GM23338 (cell line): ENCODE data around the gene MEGF11. TPM values are rescaled to one million over a fixed set of nuclear protein-coding genes. Genes with fewer than 3 reads are reported as not detected.

Experiments
- ATAC-seq: fragments of 200-7000 bp; cut with Tn5 transposase; 3 replicates; pipeline ENCODE4 v1.9.1; 2020
- DNase-seq: peaks from one replicate; pipeline ENCODE4 v3.0.0-alpha.2; 2015; ENCODE audit warnings: low spot score
- H2AFZ ChIP-seq: fragments of 200-600 bp; sonication (generic); 2 replicates; pipeline ENCODE4 v1.8.0; 2016; ENCODE audit warnings: antibody characterized with exemption, mild to moderate bottlenecking, moderate library complexity
- H3F3A ChIP-seq: fragments of 200-600 bp; sonication (generic); replicated peaks from 2 replicates; pipeline ENCODE4 v1.8.0; 2017; ENCODE audit warnings: antibody characterized with exemption, mixed run types, low read depth
- H3K27ac ChIP-seq: fragments of 200-600 bp; sonication (generic); 2 replicates; pipeline ENCODE4 v1.6.1; 2016; ENCODE audit warnings: low read depth
- H3K27me3 ChIP-seq: fragments of 200-600 bp; sonication (generic); 2 replicates; pipeline ENCODE4 v1.8.0; 2016; ENCODE audit warnings: mild to moderate bottlenecking, mixed run types, moderate library complexity; ENCODE audit not compliant: insufficient read depth
- H3K36me3 ChIP-seq: fragments of 200-600 bp; sonication (generic); 2 replicates; pipeline ENCODE4 v1.8.0; 2016; ENCODE audit warnings: mild to moderate bottlenecking; ENCODE audit not compliant: insufficient read depth
- H3K4me1 ChIP-seq: fragments of 200-600 bp; sonication (generic); 2 replicates; pipeline ENCODE4 v1.8.0; 2016; ENCODE audit warnings: mild to moderate bottlenecking, moderate library complexity; ENCODE audit not compliant: insufficient read depth
- H3K4me2 ChIP-seq: fragments of 200-600 bp; sonication (generic); 2 replicates; pipeline ENCODE4 v1.7.1; 2017; ENCODE audit warnings: mixed run types
- H3K4me3 ChIP-seq: fragments of 200-600 bp; sonication (generic); 2 replicates; pipeline ENCODE4 v1.6.1; 2016; ENCODE audit warnings: mixed run types
- H3K79me2 ChIP-seq: fragments of 200-600 bp; sonication (generic); replicated peaks from 2 replicates; pipeline ENCODE4 v1.8.0; 2017; ENCODE audit warnings: mild to moderate bottlenecking; ENCODE audit not compliant: insufficient read depth
- H3K9me2 ChIP-seq: fragments of 200-600 bp; sonication (generic); 2 replicates; pipeline ENCODE4 v1.8.0; 2017; ENCODE audit not compliant: insufficient read depth
- H4K20me1 ChIP-seq: fragments of 200-600 bp; sonication (generic); replicated peaks from 2 replicates; pipeline ENCODE4 v1.8.0; 2017; ENCODE audit warnings: mild to moderate bottlenecking; ENCODE audit not compliant: insufficient read depth
- H3K27ac Mint-ChIP-seq: 2 replicates; pipeline ENCODE4 v1.8.0; 2020; ENCODE audit warnings: inconsistent platforms, mild to moderate bottlenecking, moderate library complexity, mixed read lengths
- H3K27me3 Mint-ChIP-seq: 3 replicates; pipeline ENCODE4 v1.8.0; 2022; ENCODE audit warnings: low read depth, mild to moderate bottlenecking, moderate library complexity, mixed read lengths, inconsistent platforms; ENCODE audit not compliant: insufficient read depth, poor library complexity
- H3K36me3 Mint-ChIP-seq: 3 replicates; pipeline ENCODE4 v1.8.0; 2021; ENCODE audit warnings: low read depth, mild to moderate bottlenecking, inconsistent platforms, moderate library complexity, mixed read lengths
- H3K4me1 Mint-ChIP-seq: 3 replicates; pipeline ENCODE4 v1.8.0; 2020; ENCODE audit warnings: mild to moderate bottlenecking, inconsistent platforms, mixed read lengths
- H3K4me3 Mint-ChIP-seq: 3 replicates; pipeline ENCODE4 v1.8.0; 2021; ENCODE audit warnings: moderate library complexity, mild to moderate bottlenecking, inconsistent platforms, mixed read lengths
- H3K9me3 Mint-ChIP-seq: 3 replicates; pipeline ENCODE4 v1.8.0; 2020; ENCODE audit warnings: moderate library complexity, mild to moderate bottlenecking, inconsistent platforms, mixed read lengths
- CREB1 ChIP-seq: fragments of 250-450 bp; sonication (Bioruptor Pico); IDR thresholded peaks from 2 replicates; pipeline ENCODE4 v1.5.0; 2020; ENCODE audit warnings: low read depth, mild to moderate bottlenecking, moderate library complexity
- EZH2 ChIP-seq: fragments of 200-600 bp; sonication (generic); IDR thresholded peaks from one replicate; pipeline ENCODE4 v1.8.0; 2017; ENCODE audit warnings: antibody characterized with exemption, mild to moderate bottlenecking, low read depth; ENCODE audit not compliant: unreplicated experiment
- NANOG ChIP-seq: IDR thresholded peaks from 2 replicates; pipeline ENCODE4 v1.6.1; 2016; ENCODE audit warnings: antibody characterized with exemption, borderline replicate concordance
- POLR2AphosphoS5 ChIP-seq: IDR thresholded peaks from 2 replicates; pipeline ENCODE4 v1.6.1; 2016; ENCODE audit warnings: antibody characterized with exemption, low read depth
- REST ChIP-seq: IDR thresholded peaks from one replicate; pipeline ENCODE4 v1.6.1; 2018; ENCODE audit warnings: antibody characterized with exemption; ENCODE audit not compliant: unreplicated experiment
- STAT1 ChIP-seq: IDR thresholded peaks from one replicate; pipeline ENCODE4 v1.6.1; 2016; ENCODE audit warnings: antibody characterized with exemption; ENCODE audit not compliant: unreplicated experiment
- ZNF114 ChIP-seq: fragments of 250-450 bp; sonication (Bioruptor Pico); IDR thresholded peaks from 2 replicates; pipeline ENCODE4 v1.5.0; 2020; ENCODE audit warnings: mild to moderate bottlenecking, moderate library complexity
- ZNF331 ChIP-seq: fragments of 250-450 bp; sonication (Bioruptor Pico); IDR thresholded peaks from 2 replicates; pipeline ENCODE4 v1.5.0; 2020; ENCODE audit warnings: low read depth, mild to moderate bottlenecking, moderate library complexity
- polyA plus RNA-seq: library from polyadenylated mRNA; unstranded; fragments of >200 nt; fragmentation: Nextera tagmentation; extraction: Ambion mirVana; gene quantifications from 2 replicates; pipeline ENCODE4 v1.2.1, GENCODE V29; 2016
- total RNA-seq: library from RNA; depleted of rRNA; stranded (reverse); fragments of >200 nt; shearing (Covaris generic); gene quantifications from 2 replicates; pipeline ENCODE4 v1.2.3, GENCODE V29; 2014
- TF ChIP-seq, protein P1 (sequence below): fragments of 250-450 bp; sonication (Bioruptor Pico); IDR thresholded peaks from 2 replicates; pipeline ENCODE4 v1.5.0; 2020; ENCODE audit warnings: mild to moderate bottlenecking, moderate library complexity
- TF ChIP-seq, protein P2 (sequence below), 2 experiments: fragments of 200-600 bp in 1 of 2; sonication (generic) in 1 of 2; conservative IDR thresholded peaks; 2 replicates each; pipeline versions ENCODE4 v1.5.1 to v1.6.1; 2016 to 2017; ENCODE audit warnings: antibody characterized with exemption in 2 of 2, low read depth in 2 of 2, mild to moderate bottlenecking in 2 of 2, moderate library complexity in 1 of 2

The MEGF11 gene
- total and polyA plus RNA-seq, 2 experiments from 2014 or later, result 1.3 to 1.9 TPM

DNA sequence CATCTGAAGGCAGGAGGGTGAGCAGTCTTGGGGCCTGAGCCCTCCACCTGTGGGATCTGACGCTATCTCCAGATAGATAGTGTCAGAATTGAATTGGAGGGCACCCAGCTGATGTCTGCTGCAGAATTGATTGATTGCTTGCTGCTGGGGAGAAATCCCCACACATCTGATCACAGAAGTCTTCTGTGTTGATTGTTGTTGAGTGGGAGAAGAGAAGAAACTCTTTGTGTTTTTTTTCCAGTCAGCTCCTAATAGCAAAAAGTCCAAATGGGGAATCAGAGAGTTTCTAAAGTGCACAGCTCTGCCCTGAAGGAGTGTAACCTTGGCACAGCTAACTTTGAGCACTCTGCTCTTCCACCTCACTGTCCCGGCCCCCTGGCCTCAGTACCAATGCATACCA, 318.2 kb downstream of the MEGF11 start (continued):
- TF ChIP-seq REST (no peak), EZH2 (no peak)

- H3K27me3 Mint-ChIP-seq, result peaks cover 8% of the 10 kb centered on the region
- Histone ChIP-seq H2AFZ (no peak overlapping the region), H3K4me1 (no peaks in the 10 kb centered on the region), H3K36me3 (no peaks in the 10 kb centered on the region), H3F3A (no peaks in the 10 kb centered on the region), H3K4me3 (no peak overlapping the region), H3K27ac (no peak overlapping the region), H3K4me2 (no peak overlapping the region), H3K79me2 (no peaks in the 10 kb centered on the region), H3K9me2 (no peaks in the 10 kb centered on the region), H3K27me3 (no peaks in the 10 kb centered on the region), H4K20me1 (no peaks in the 10 kb centered on the region)
- H3K4me3 Mint-ChIP-seq, result no peak overlapping the region
- no peaks in the 10 kb centered on the region for H3K9me3 Mint-ChIP-seq
- H3K4me1 Mint-ChIP-seq, result peaks cover 10% of the 10 kb centered on the region
- no peak for ATAC-seq
- H3K27ac Mint-ChIP-seq, result no peak overlapping the region
- DNase-seq, result no peak
- H3K36me3 Mint-ChIP-seq, result no peaks in the 10 kb centered on the region
- TF ChIP-seq, protein P1, sequence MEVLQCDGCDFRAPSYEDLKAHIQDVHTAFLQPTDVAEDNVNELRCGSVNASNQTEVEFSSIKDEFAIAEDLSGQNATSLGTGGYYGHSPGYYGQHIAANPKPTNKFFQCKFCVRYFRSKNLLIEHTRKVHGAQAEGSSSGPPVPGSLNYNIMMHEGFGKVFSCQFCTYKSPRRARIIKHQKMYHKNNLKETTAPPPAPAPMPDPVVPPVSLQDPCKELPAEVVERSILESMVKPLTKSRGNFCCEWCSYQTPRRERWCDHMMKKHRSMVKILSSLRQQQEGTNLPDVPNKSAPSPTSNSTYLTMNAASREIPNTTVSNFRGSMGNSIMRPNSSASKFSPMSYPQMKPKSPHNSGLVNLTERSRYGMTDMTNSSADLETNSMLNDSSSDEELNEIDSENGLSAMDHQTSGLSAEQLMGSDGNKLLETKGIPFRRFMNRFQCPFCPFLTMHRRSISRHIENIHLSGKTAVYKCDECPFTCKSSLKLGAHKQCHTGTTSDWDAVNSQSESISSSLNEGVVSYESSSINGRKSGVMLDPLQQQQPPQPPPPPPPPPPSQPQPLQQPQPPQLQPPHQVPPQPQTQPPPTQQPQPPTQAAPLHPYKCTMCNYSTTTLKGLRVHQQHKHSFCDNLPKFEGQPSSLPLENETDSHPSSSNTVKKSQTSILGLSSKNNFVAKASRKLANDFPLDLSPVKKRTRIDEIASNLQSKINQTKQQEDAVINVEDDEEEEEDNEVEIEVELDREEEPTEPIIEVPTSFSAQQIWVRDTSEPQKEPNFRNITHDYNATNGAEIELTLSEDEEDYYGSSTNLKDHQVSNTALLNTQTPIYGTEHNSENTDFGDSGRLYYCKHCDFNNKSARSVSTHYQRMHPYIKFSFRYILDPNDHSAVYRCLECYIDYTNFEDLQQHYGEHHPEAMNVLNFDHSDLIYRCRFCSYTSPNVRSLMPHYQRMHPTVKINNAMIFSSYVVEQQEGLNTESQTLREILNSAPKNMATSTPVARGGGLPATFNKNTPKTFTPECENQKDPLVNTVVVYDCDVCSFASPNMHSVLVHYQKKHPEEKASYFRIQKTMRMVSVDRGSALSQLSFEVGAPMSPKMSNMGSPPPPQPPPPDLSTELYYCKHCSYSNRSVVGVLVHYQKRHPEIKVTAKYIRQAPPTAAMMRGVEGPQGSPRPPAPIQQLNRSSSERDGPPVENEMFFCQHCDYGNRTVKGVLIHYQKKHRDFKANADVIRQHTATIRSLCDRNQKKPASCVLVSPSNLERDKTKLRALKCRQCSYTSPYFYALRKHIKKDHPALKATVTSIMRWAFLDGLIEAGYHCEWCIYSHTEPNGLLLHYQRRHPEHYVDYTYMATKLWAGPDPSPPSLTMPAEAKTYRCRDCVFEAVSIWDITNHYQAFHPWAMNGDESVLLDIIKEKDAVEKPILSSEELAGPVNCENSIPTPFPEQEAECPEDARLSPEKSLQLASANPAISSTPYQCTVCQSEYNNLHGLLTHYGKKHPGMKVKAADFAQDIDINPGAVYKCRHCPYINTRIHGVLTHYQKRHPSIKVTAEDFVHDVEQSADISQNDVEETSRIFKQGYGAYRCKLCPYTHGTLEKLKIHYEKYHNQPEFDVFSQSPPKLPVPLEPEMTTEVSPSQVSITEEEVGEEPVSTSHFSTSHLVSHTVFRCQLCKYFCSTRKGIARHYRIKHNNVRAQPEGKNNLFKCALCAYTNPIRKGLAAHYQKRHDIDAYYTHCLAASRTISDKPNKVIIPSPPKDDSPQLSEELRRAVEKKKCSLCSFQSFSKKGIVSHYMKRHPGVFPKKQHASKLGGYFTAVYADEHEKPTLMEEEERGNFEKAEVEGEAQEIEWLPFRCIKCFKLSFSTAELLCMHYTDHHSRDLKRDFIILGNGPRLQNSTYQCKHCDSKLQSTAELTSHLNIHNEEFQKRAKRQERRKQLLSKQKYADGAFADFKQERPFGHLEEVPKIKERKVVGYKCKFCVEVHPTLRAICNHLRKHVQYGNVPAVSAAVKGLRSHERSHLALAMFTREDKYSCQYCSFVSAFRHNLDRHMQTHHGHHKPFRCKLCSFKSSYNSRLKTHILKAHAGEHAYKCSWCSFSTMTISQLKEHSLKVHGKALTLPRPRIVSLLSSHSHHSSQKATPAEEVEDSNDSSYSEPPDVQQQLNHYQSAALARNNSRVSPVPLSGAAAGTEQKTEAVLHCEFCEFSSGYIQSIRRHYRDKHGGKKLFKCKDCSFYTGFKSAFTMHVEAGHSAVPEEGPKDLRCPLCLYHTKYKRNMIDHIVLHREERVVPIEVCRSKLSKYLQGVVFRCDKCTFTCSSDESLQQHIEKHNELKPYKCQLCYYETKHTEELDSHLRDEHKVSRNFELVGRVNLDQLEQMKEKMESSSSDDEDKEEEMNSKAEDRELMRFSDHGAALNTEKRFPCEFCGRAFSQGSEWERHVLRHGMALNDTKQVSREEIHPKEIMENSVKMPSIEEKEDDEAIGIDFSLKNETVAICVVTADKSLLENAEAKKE (CRISPR knock-in tag), result no peak
- TF ChIP-seq, protein P2, sequence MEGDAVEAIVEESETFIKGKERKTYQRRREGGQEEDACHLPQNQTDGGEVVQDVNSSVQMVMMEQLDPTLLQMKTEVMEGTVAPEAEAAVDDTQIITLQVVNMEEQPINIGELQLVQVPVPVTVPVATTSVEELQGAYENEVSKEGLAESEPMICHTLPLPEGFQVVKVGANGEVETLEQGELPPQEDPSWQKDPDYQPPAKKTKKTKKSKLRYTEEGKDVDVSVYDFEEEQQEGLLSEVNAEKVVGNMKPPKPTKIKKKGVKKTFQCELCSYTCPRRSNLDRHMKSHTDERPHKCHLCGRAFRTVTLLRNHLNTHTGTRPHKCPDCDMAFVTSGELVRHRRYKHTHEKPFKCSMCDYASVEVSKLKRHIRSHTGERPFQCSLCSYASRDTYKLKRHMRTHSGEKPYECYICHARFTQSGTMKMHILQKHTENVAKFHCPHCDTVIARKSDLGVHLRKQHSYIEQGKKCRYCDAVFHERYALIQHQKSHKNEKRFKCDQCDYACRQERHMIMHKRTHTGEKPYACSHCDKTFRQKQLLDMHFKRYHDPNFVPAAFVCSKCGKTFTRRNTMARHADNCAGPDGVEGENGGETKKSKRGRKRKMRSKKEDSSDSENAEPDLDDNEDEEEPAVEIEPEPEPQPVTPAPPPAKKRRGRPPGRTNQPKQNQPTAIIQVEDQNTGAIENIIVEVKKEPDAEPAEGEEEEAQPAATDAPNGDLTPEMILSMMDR (conservative IDR thresholded peaks at IDR 0.05; ENCODE audit: low read depth in 2 of 2), result no peak
- TF ChIP-seq STAT1 (no peak), NANOG (no peak), REST (no peak), ZNF331 (no peak), ZNF114 (no peak), EZH2 (no peak), CREB1 (CRISPR knock-in tag) (no peak), POLR2AphosphoS5 (no peak)
Observed at GRCh38 chr15:65931221-65931620, 322.3 kb downstream of the MEGF11 start.
